HG03064 (cell line): ENCODE data around the gene BRIP1.
A peak's percentile ranks its signal among the peaks of the same experiment; 100 is the strongest.
"Not testable (repeated sequence)": the region's sequence is repeated elsewhere in the genome, so short reads cannot be mapped to it uniquely, and the experiment has no call there.

ENCODE experiments used
- ATAC-seq: cut with Tn5 transposase; IDR thresholded peaks from one replicate; pipeline ENCODE4 v1.9.1; 2021; ENCODE audit warnings: low read depth; ENCODE audit not compliant: unreplicated experiment

Gene BRIP1

GRCh38 chr17:61862975-61863800 is at the start of gene BRIP1:
Gene BRIP1, minus strand, starts transcription at chr17:61863528. Its CDS starts 1,989 bp downstream, at chr17:61861539.
- ATAC-seq: peak; percentile 87

GRCh38 chr17:61908292-61909037 is 45.1 kb upstream of the BRIP1 start:
- no peak for ATAC-seq

DNA sequence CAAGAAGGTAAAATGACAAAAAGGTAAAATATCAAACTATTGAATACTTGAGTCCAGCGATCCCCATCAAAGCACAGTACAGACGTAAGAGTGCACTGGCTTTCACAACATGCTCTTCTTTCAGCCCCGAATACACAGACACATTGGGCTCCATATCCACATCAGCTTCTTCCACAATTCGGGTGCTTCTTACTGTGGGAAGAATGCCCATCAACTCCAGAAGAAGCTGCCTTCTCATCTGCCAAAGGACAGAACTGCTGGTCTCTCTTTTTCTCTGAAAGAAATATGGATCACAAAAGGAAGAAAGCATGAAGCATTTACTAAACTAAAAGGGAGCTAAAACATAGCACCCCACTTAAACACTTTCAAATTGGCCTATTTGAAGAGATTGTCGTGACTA is 44.0 kb upstream of the BRIP1 start:
- no peak for ATAC-seq

- no peak for ATAC-seq
Observed at GRCh38 chr17:61904094-61904710, 40.9 kb upstream of the BRIP1 start.

- no peak for ATAC-seq
Observed at GRCh38 chr17:61903251-61903650, 39.9 kb upstream of the BRIP1 start.

DNA sequence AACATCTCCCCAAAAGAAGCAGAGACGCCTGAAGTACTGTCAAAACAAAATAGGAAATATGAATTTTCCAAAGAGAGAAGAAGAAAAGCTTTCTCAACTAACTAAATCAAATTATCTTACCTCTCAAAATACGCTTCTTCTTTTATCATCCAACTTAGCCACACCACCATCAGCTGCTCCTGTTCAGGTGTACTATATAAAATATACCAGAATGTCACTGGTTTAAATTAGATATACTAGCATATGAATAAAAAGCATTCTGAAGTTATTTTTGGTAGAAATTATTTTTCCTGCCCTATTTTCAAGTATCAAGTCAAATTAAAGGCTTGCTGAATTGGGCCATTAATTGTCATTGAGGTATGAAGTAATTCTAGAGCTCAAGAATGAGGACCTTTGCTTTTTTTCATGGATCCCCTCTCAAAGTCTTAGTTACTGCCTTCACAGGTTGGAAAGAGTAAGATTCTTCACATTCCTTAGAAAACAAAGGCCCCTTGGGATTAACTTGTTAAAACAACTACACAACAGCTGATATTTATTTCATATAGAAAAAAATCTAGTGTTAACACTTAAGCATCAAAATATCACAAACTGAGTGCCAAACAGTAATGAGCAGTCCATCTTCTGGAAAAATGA is 34.3 kb upstream of the BRIP1 start:
- no peak for ATAC-seq

GRCh38 chr17:61895391-61895790 is 32.1 kb upstream of the BRIP1 start:
- ATAC-seq: no peak

GRCh38 chr17:61894310-61894709 is 31.0 kb upstream of the BRIP1 start:
- ATAC-seq: not testable (repeated sequence)

DNA sequence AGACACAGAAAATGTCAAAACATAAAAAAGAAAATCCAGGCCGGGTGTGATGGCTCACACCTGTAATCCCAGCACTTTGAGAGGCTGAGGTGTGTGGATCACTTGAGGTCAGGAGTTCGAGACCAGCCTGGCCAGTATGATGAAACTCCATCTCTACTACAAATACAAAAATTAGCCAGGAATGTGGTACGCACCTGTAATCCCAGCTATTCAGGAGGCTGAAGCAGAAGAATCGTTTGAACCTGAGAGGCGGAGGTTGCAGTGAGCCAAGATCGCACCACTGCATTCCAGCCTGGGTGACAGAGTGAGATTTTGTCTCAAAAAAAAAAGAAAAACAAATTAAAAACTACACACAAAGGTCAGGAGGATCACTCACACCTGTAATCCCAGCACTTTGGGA is 24.4 kb upstream of the BRIP1 start:
- ATAC-seq: not testable (repeated sequence)

DNA sequence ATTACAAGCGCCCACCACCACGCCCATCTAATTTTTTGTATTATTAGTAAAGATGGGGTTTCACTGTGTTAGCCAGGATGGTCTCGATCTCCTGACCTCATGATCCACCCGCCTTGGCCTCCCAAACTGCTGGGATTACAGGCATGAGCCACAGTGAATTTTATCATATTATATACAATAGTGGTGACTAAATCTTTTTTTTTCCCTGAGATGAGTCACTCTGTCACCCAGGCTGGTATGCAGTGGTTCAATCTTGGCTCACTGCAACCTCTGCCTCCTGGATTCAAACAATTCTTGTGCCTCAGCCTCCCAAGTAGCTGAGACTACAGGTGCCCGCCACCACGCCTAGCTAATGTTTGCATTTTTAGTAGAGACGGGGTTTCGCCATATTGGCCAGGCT is 22.5 kb upstream of the BRIP1 start:
- not testable (repeated sequence) for ATAC-seq

GRCh38 chr17:61884864-61885263 is 21.5 kb upstream of the BRIP1 start:
- ATAC-seq: no peak

DNA sequence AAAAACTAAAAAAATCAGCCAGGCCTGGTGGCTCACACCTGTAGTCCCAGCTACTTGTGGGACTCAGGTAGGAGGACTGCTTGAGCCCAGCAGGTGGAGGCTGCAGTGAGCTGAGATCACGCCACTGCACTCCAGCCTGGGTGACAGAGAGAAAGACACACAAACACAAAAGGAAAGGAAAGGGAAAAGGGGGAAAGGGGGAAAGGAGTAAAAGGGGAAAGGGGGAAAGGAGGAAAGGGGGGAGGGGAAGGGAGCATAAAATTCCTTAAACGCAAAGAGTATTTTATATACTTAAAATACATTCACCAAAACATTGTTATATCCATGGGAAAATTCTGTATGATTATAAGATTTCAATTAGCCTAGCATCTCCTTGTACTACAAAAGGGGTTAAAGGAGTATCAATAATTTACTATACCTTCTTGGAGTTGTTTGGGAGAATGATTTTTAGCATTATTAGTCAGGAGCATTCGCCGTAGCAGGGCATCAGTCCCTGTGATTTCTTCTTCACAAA is 17.3 kb upstream of the BRIP1 start:
- ATAC-seq: no peak

- ATAC-seq: no peak
Observed at GRCh38 chr17:61878984-61879612, 15.8 kb upstream of the BRIP1 start.

DNA sequence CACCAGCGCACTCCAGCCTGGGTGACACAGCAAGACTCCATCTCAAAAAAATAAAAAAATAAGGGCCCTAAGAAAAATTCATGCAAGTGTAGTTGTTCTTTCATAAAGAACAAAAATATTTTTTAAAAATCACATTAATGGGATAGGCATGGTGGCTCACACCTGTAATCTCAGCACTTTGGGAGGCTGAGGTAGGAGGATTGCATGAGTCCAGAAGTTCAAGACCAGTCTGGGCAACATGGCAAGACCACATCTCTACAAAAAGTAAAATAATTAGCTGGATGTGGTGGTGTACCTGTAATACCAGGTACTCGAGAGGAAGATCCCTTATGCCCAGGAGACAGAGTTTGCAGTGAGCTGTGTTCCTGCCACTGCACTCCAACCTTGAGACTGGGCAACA is 15.2 kb upstream of the BRIP1 start:
- no peak for ATAC-seq

DNA sequence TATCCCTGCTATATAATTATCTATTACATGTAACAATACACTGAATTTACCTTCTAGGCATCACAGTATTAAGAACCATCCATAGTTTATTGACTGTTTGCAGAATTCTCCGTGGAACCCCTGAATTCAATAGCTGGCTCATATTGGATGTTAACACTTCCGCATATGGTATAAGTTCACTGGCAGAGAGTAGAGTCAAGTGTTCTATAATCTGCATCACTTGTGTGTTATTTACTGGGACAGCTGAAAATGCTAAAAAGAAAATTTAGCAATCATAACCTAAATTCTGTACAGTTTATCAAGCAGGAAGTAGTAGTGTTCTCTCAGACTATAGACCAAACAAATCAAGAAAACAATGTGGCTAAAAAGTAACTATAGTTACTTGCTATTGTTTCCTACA is 14.5 kb upstream of the BRIP1 start:
- ATAC-seq: no peak

DNA sequence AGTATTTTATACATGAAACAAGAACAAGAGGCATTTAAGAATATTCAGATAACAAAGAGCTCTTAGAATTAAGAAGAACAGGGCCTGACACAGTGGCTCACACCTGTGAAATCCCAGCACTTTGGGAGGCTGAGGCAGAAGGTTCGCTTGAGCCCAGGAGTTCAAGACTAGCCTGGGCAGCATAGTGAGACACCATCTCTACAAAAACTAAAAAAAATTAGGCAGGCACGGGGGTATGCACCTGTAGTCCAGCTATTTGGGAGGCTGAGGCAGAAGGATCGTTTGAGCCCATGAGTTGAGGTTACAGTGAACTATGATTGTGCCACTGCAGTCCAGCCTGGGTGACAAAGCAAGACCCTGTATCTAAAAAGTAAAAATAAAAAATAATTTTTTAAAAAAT is 12.5 kb upstream of the BRIP1 start:
- ATAC-seq: no peak

DNA sequence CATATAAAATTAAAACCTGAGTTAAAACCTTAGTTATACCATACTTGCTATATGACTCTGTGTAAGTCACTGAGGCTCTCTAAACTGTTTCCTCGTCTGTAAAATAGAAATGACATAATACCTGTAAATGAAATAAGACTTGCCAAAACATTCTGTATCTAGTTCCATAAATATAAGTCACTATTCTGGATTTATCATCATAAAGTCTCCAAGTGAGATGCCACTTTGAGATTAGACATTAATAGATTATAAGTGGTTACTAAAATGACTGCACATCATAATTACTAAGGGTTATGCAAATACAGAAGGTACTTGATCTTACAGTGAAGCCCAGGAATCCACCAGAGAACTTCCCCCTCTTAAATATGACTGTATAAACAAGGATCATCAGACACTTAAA is 12.0 kb upstream of the BRIP1 start:
- ATAC-seq: no peak

- ATAC-seq: no peak
Observed at GRCh38 chr17:61874075-61874474, 10.7 kb upstream of the BRIP1 start.

- no peak for ATAC-seq
Observed at GRCh38 chr17:61872099-61872498, 8.8 kb upstream of the BRIP1 start.

GRCh38 chr17:61869138-61869537 is 5.8 kb upstream of the BRIP1 start:
- ATAC-seq: no peak
